ENCODE measurements around the gene NXF1. TPM values are rescaled to one million over a fixed set of nuclear protein-coding genes. Genes with fewer than 3 reads are reported as not detected.

Gene NXF1
- total and polyA plus RNA-seq, 2 of the 13 experiments (the other 11 are each of a cell fraction or from before 2014, with no cell fraction given) = 30.4 to 30.9 TPM

- TF ChIP-seq BCLAF1 (IDR thresholded peaks at IDR 0.05) (no peak), TIGD3 (CRISPR knock-in tag; IDR thresholded peaks at IDR 0.05; ENCODE audit: borderline replicate concordance) (peak; percentile 66; the same call in 1 of the 2 replicates), TBX3 (IDR thresholded peaks at IDR 0.05; ENCODE audit: borderline replicate concordance) (no peak), ZFP90 (CRISPR knock-in tag; IDR thresholded peaks at IDR 0.05; ENCODE audit: borderline replicate concordance) (peak; percentile 85; the same call in 1 of the 2 replicates), ZNF75D (CRISPR knock-in tag; IDR thresholded peaks at IDR 0.05; ENCODE audit: borderline replicate concordance) (no peak), ZNF235 (CRISPR knock-in tag; IDR thresholded peaks at IDR 0.05; ENCODE audit: borderline replicate concordance) (peak; percentile 91; the same call in 1 of the 2 replicates), ZFP82 (CRISPR knock-in tag; IDR thresholded peaks at IDR 0.05; ENCODE audit: borderline replicate concordance) (peak; percentile 79), THAP8 (CRISPR knock-in tag; IDR thresholded peaks at IDR 0.05; ENCODE audit: borderline replicate concordance) (0 out of 2 replicates have a peak, but pooled peaks have one; percentile 32), JUN (CRISPR knock-in tag; IDR thresholded peaks at IDR 0.05) (peak; percentile 76), DMTF1 (CRISPR knock-in tag; IDR thresholded peaks at IDR 0.05) (no peak), HOXA3 (CRISPR knock-in tag; IDR thresholded peaks at IDR 0.05) (peak; percentile 89), ZBTB1 (CRISPR knock-in tag; IDR thresholded peaks at IDR 0.05; ENCODE audit: borderline replicate concordance) (no peak), SP1 (IDR thresholded peaks at IDR 0.05) (no peak), SP1 (CRISPR knock-in tag; IDR thresholded peaks at IDR 0.05) (peak; percentile 95), ZNF576 (CRISPR knock-in tag; IDR thresholded peaks at IDR 0.05) (no peak), JUNB (CRISPR knock-in tag; IDR thresholded peaks at IDR 0.05; ENCODE audit: borderline replicate concordance) (no peak), ZBTB20 (CRISPR knock-in tag; IDR thresholded peaks at IDR 0.05; ENCODE audit: borderline replicate concordance, low read depth) (peak; percentile 53; the same call in 1 of the 2 replicates), RBM22 (optimal IDR thresholded peaks at IDR 0.05; ENCODE audit: low read length) (peak; percentile 64), ATAD3A (CRISPR knock-in tag; IDR thresholded peaks at IDR 0.05) (no peak), NFKB2 (CRISPR knock-in tag; IDR thresholded peaks at IDR 0.05; ENCODE audit: borderline replicate concordance) (peak; percentile 94; the same call in 1 of the 2 replicates), MYC (CRISPR knock-in tag; IDR thresholded peaks at IDR 0.05; ENCODE audit: borderline replicate concordance) (peak; percentile 78; the same call in 1 of the 2 replicates), SIX4 (CRISPR knock-in tag; IDR thresholded peaks at IDR 0.05) (no peak)
These were observed at the start of gene NXF1 (continued) for GRCh38 chr11:62805076-62805892.
